C4-2B (cell line): ENCODE results near the gene SFXN5.
A peak's percentile ranks its signal among the peaks of the same experiment; 100 is the strongest.

Experiments
- ZFX ChIP-seq: fragments of 450-650 bp; IDR thresholded peaks from 2 replicates; pipeline ENCODE4 v1.6.1; 2017
- TF ChIP-seq, protein P1 (sequence below): fragments of 450-650 bp; conservative IDR thresholded peaks from 2 replicates; pipeline ENCODE4 v1.5.1; 2017; ENCODE audit warnings: mild to moderate bottlenecking

DNA sequence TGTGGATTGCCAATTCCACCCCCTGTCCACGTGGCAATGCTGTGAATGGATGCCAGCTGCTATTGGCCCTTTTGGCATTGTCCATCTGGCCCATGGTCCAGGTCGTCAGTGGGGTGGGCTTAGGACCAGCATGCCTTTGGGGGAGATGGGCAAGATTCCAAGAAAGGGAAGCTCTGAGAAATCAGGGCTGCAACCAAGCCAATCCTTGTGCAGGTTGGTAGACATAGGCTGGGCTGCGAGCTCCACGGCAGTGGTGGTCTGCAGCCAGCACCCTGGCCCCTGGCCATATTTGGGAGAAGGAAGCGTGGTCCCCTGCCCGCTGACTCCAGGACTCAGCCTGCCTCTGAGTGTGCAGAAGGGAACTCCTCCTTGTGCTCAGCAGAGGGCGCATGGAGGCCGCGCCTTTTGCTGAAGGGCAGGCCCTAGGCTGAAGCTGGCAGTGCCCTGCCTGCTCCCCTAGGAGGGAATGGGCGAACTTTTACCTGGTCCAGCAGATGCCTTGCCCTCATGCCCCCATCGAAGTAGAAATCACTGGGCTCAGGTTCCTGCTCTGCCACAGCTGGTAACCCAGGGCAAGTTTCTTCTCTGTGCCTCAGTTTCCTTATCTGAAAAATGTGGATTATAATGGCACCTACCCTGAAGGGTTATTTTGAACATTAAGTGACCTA lies 178.9 kb downstream of the SFXN5 start:
- TF ChIP-seq, protein P1, sequence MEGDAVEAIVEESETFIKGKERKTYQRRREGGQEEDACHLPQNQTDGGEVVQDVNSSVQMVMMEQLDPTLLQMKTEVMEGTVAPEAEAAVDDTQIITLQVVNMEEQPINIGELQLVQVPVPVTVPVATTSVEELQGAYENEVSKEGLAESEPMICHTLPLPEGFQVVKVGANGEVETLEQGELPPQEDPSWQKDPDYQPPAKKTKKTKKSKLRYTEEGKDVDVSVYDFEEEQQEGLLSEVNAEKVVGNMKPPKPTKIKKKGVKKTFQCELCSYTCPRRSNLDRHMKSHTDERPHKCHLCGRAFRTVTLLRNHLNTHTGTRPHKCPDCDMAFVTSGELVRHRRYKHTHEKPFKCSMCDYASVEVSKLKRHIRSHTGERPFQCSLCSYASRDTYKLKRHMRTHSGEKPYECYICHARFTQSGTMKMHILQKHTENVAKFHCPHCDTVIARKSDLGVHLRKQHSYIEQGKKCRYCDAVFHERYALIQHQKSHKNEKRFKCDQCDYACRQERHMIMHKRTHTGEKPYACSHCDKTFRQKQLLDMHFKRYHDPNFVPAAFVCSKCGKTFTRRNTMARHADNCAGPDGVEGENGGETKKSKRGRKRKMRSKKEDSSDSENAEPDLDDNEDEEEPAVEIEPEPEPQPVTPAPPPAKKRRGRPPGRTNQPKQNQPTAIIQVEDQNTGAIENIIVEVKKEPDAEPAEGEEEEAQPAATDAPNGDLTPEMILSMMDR = peak; percentile 67
- TF ChIP-seq ZFX = no peak
